ENCODE results near the gene GLIPR1L2. TPM values are rescaled to one million over a fixed set of nuclear protein-coding genes. Genes with fewer than 3 reads are reported as not detected.
A peak's percentile ranks its signal among the peaks of the same experiment; 100 is the strongest.
"Not testable (repeated sequence)": the region's sequence is repeated elsewhere in the genome, so short reads cannot be mapped to it uniquely, and the experiment has no call there.

The GLIPR1L2 gene
- total RNA-seq, 1 donor from 2014 or later = 1.3 TPM

DNA sequence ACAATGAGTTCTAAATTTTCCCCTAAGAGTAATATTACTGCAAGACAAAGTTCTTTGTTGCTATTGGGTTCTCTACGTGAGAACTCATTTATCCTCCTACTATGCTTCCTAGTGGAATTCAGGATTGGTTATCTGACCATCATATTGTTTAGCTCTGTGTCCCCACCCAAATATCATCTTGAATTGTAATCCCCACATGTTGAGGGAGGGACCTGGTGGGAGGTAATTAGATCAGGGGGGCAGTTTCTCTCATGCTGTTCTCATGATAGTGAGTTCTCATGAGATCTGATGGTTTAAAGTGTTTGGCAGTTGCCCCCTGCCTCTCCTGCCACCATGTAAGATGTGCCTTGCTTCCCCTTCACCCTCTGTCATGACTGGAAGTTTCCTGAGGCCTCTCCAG, 36.6 kb downstream of the GLIPR1L2 start:
- no peak for ATAC-seq
- no peak for DNase-seq
- intact Hi-C loops (cut with micrococcal nuclease) = no loop called here

DNA sequence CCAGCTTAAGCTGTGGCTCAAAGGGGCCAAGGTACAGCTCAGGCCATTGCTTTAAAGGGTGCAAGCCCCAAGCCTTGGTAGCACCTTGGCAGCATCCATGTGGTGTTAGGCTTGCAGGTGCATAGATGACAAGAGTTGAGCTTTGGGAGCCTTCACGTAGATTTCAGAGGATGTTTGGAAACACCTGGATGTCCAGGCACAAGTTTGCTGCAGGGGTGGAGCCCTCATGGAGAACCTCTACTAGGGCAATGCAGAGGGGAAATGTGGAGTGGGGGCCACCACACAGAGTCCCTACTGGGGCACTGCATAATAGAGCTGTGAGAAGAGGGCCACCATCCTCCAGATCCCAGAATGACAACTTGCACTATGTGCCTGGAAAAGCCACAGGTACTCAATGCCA, 37.9 kb downstream of the GLIPR1L2 start:
- DNase-seq = no peak
- ATAC-seq = no peak
- intact Hi-C loops (cut with micrococcal nuclease) = no loop called here

DNA sequence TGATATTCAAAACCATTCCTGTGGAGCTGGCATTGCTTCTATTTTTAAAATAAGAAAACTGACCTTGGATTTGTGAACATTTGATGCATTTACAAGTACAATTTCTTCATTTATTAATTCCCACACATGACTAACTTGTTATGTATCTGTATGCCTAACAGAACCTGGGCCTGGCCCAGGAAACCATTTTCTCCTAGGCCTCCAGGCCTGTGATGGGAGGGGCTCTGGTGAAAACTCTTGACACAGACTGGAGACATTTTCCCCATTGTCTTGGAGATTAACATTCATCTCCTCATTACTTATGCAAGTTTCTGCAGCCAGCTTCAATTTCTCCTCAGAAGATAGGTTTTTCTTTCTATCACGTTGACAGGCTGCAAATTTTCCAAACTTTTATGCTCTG, 42.0 kb downstream of the GLIPR1L2 start:
- DNase-seq (no peak), ATAC-seq (no peak)
- intact Hi-C loops (cut with micrococcal nuclease) = no loop called here

DNA sequence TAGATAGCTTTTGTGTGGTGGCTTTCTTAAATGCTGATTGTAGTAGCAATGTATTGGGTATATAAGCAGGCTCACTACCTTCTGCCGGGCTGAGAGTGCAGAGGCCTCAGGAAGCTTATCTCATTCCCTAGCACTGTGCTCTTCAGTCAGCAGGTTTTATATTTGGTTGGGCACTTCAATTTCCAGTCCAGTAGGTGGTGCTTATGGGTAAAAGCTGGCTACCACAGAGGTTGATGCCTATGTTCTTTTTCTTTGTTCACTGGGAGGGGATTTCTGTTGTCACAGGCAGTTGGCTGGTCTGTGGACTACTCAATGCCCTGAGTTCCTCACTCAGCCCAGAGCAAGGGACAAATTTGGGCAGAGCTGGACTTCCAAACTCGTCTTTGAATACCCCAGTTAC, 46.7 kb downstream of the GLIPR1L2 start:
- intact Hi-C loops (cut with micrococcal nuclease) = no loop called here
- peak; percentile 20 for ATAC-seq
- no peak for DNase-seq

DNA sequence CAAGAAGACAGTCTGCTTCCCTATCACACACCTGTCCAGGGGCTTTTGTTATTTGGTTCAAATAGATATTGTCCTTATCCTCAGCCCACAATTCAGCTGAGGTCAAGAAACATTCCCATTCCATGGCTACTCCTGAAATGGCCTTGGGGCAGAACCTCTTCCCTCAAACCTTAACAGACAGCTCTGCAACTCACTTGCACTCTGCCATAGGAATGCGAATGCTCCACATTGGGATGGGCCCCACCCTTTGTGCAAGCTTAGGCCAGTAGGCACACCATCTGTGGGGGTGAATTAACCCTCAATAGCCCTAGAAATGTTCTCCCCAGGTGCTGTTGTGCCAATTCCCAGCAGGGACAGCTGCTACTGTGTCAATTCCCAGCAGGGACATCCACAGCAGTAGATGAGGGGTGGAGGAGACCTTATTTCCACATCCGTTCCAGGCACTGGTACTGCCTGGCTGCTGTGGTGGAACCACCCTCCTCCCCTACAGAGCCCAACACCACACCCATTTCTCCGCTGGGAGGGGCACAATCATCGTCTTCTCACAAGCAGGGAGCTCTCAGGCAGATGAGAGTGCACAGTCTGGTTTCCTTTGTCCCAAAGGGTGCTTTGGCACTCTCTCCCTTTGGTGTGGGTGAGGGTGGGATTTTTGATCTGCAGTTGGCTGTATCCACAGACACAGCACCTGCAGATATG, 47.3 kb downstream of the GLIPR1L2 start:
- DNase-seq (no peak), ATAC-seq (no peak)
- intact Hi-C loops (cut with micrococcal nuclease) = no loop called here

DNA sequence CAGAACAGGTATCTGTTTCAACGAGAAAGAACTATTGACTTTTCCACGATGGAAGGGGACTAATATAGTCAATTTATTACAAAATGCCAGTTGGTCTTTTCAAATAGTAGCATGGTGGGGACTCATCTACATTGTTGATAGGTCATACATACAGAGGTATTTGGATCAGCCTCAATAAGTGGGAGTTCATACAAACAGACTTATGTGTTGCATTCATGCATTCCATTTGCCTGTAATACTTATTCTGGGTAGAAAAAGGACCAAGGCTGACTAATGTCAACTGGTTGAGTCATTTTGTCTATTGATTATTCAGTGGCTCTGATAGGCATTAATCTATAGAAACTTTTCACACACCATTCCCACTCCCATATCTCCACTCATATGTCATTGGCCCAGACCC, 48.2 kb downstream of the GLIPR1L2 start:
- DNase-seq = no peak
- ATAC-seq = no peak
- intact Hi-C loops (cut with micrococcal nuclease) = no loop called here

DNA sequence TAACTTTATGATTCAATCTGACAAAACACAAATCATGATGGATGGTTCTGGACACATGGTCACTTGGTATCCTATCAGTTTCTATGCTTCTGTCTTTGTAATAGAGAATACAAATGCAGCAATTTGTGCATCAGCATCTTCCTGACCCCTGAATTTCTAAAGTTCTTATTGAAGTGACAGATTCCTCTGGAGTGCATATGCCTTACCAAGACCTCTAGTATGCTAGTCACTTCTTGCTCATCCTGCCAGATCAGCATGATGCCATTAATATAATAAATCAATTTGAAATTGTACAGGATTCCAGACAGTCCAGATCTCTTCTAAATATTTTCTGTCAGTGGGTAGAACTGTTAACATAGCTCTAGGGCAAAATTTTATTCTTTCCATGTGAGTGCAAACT, 49.0 kb downstream of the GLIPR1L2 start:
- ATAC-seq = no peak
- no peak for DNase-seq
- intact Hi-C loops (cut with micrococcal nuclease) = no loop called here

DNA sequence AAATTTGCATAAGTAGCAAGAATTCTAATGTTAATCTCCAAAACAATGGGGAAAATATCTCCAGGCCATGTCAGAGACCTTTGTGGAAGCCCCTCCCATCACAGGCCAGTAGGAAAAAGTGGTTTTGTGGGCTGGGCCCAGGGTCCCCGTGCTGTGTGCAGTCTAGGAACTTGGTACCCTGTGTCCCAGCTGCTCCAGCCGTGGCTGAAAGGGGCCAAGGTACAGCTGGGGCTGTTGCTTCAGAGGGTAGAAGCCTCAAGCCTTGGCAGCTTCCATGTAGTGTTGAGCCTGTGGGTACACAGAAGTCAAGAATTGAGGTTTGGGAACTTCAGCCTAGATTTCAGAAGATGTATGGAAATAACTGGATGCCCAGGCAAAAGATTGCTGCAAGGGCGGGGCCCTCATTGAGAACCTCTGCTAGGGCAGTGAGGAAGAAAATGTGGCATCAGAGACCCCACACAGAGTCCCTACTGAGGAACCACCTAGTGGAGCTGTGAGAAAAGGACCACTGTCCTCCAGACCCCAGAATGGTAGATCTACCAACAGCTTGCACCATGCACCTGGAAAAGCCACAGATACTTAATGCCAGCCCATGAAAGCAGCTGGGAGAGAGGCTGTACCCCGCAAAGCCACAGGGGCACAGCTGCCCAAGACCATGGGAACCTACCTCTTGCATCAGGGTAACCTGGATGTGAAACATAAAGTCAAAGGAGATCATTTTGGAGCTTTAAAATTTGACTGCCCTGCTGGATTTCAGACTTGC, 51.0 kb downstream of the GLIPR1L2 start:
- ATAC-seq; intact Hi-C loops (cut with micrococcal nuclease): not testable (repeated sequence)

DNA sequence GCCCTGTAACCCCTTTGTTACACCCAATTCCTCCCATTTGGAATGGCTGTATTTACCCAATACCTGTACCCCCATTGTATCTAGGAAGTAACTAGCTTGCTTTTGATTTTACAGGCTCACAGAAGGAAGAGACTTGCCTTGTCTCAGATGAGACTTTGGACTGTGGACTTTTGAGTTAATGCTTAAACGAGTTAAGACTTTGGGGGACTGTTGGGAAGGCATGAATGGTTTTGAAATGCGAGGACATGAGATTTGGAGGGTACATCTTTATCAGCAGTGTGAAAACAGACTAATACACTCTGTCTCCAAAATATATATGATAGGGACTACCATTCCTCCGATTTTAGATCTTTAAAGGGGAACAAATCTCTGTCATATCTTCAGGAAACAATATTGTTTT, 51.6 kb downstream of the GLIPR1L2 start:
- DNase-seq; intact Hi-C loops (cut with micrococcal nuclease); ATAC-seq: not testable (repeated sequence)

More for the DNA sequence above, 51.0 kb downstream of the GLIPR1L2 start:
- DNase-seq = not testable (repeated sequence)

DNA sequence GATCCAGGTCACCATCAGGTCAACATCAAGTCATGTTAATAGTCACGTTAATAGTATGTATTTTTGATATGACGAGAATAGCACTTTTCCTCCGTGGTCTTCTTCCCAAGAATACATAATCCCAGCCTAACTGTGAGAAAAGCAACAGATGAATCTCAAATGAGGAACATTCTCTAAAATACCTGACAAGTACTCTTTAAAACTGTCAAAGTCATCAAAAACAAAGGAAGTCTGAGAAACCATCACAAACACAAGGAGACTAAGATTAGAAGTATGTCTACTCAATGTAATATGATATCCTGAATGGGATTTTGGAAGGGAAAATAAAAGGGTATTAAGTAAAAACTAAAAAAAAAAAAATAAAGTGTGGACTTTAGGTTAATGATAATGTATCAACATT, 52.8 kb downstream of the GLIPR1L2 start:
- intact Hi-C loops (cut with micrococcal nuclease) = no loop called here
- ATAC-seq = no peak
- no peak for DNase-seq

DNA sequence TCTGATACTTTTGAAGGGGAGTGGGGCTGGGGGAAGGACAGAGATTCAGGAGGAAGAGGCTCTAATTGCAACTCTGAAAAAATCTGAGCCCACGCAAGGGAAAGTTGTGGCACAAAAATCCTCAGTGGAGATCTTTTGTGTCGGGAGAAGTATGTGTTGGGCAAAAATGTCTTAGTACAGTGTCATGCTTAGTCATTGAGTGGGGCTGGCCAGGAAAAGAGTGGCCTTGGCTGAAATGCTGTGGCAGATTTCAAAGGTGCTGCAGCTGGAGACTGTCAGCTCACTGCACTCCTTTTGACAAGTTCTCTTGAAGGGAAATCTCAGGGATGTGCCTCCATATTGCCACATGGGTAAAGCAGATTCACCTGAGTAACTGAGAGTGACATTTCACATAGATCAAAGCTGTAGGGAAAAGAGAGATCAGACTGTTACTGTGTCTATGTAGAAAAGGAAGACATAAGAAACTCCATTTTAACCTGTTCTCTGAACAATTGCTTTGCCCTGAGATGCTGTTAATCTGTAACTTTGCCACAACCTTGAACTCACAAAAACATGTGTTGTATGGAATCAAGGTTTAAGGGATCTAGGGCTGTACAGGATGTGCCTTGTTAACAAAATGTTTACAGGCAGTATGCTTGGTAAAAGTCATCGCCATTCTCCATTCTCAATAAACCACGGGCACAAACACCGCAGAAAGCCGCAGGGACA, 53.7 kb downstream of the GLIPR1L2 start:
- peak; percentile 51 for ATAC-seq
- DNase-seq = no peak
- intact Hi-C loops (cut with micrococcal nuclease) = no loop called here

DNA sequence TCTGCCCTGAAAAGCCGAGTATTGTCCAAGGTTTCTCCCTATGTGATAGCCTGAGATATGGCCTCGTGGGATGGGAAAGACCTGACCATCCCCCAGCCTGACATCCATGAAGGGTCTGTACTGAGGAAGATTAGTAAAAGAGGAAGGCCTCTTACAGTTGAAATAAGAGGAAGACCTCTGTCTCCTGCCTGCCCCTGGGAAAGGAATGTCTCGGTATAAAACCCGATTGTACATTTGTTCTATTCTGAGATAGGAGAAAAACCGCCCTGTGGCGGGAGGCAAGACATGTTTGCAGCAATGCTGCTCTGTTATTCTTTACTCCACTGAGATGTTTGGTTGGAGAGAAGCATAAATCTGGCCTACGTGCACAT, 54.2 kb downstream of the GLIPR1L2 start:
- intact Hi-C loops (cut with micrococcal nuclease); DNase-seq; ATAC-seq: not testable (repeated sequence)

DNA sequence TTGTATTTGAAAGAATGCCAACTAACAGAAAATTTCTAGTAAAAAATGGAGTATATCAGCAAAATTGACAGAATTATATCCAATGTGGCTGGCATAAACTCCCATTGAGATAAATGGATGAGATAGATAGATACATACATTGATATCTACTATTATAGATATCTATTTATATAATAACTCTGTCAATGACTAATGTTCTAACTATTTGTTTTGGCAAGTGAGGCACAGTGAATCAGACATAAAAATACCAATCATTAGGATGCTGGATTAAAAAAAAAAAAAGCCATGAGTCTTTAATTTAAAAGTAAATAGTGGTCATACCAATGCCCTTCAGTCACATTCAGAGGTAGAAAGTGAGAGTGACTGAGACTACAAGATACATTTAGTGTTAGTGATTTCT, 56.0 kb downstream of the GLIPR1L2 start:
- intact Hi-C loops (cut with micrococcal nuclease) = no loop called here
- DNase-seq (no peak), ATAC-seq (no peak)

DNA sequence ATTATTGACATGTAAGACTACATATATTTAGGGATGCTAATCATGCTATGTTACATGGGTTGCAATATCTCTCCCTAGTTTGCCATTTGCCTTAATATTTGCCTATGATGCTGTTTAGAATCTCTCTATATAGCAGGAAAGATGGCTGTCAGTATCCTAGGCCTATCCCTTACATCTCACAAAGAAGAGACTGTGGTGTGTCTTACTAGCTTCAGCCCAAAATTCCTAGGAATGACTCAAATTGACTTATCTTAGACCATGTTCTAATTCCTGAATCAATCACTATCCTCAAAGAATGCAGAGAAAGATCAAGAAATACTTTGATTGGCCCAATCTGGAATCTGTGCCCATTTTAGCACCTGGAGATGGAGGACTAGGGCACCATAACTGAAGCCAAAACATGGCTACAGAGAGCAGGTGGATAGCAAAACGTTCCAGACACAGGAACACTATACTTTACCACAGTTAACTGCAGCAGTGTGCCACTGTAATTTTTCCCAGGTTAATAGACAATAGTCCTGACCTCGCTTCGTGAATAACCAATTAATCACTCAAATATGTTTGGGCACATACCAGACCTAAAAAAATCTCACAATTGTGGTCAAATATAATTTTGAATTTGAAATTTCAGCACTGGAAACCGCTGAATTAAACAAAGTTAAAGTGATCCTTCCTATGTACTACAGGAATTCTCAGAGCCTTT, 57.0 kb downstream of the GLIPR1L2 start:
- intact Hi-C loops (cut with micrococcal nuclease) = no loop called here
- ATAC-seq (no peak), DNase-seq (no peak)

DNA sequence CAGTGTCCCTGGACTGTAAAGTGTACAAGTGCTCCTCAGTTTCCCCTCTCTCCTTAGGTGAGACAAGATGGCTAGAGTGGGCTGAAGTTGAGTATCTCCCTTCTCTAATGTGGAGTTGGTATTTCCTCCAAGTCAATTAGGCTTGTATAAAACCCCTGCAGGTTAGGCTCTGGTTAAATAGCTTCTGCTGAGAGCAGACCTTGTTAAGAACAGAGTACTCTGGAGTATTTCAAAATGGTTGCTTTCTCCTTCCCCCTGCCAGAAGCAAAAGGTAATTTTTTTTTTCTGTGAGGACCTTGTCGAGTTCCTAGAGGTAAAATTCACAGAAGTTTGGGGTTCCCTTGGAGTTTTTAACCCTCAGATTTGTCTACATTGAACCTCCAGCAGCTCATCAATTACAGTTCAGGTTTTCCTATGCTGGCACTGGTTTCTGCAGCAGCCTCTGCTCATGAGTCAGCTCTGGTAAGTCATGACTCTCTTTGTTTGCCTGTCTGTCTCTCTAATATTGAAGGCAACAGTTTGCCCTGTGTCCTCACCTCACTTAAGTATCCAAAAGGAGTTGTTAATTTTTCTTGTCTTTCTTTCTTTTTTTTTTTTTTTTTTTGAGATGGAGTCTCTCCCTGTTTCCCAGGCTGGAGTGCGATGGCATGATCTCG, 61.9 kb downstream of the GLIPR1L2 start:
- ATAC-seq = no peak
- no peak for DNase-seq
- intact Hi-C loops (cut with micrococcal nuclease) = no loop called here

DNA sequence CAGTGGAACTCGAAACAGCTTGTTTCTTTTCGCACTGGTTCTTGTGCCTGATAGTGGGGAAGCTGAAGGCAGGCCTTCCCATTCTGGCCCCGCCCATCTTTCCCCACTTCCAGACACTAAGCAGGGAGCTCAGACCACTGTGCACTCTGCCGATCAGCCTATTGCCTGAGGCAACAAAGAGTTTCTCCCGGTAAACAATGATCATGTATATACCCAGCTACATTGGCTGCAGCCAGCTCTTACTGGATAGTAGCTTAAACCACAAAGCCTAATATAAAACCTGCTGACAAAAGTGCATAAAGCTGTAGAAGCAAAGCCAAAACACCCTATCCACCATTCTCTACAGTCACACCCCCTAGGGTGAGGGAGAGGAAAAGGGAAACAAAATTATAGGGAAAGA, 65.0 kb downstream of the GLIPR1L2 start:
- intact Hi-C loops (cut with micrococcal nuclease) = no loop called here
- DNase-seq = peak; percentile 34
- ATAC-seq = no peak

DNA sequence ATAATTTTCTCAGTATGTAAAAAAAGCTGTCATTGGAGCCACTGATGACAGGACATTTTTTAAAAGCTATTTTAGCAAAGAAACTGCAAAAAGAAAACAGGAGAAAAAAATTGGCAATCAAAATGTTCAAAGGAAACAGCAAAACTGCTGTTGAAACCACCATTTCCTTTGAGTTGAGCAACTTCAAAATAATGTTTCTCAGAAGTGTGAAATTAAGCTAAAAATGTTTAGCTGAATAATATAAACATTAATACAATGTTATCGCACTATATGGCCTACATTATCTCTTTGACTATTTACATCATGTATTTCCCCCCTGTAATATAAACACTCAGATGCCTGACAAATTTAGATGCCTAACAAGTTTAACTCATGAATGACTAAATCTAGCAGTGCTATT, 66.3 kb downstream of the GLIPR1L2 start:
- ATAC-seq (no peak), DNase-seq (no peak)
- intact Hi-C loops (cut with micrococcal nuclease) = no loop called here

DNA sequence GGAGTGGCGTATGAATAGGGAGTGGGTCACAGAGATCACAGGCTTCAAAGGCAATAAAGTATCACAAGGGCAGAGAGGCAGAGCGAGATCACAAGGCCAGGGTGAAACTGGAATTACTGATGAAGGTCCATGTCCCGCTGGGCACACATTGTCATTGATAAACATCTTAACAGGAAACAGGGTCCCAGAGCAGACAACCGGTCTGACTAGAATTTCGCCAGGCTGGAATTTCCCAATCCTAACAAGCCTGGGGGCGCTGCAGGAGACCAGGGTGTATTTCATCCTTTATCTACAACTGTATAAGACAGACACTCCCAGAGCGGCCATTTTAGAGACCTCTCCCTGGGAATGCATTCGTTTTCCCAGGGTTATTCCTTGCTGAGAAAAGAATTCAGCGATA, 67.0 kb downstream of the GLIPR1L2 start:
- intact Hi-C loops (cut with micrococcal nuclease); ATAC-seq; DNase-seq: not testable (repeated sequence)

DNA sequence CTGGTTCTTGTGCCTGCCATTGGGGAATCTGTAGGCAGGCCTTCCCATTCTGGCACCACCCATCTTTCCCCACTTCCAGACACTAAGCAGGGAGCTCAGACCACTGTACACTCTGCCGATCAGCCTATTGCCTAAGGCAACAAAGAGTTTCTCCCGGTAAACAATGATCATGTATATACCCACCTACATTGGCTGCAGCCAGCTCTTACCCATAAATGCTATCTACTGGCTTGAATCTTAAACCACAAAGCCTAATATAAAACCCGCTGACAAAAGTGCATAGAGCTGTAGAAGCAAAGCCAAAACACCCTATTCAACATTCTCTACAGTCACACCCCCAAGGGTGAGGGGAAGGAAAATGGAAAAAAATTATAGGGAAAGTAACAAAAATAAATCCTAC, 68.9 kb downstream of the GLIPR1L2 start:
- no peak for ATAC-seq
- intact Hi-C loops (cut with micrococcal nuclease) = no loop called here
- no peak for DNase-seq
